Iris pigment epithelial cell (primary cell): ENCODE data around the gene NHLRC2.

Source experiments
- DNase-seq: peaks from one replicate; pipeline ENCODE4 v3.0.0-alpha.2; 2011; ENCODE audit warnings: low read depth

Gene NHLRC2

GRCh38 chr10:113865901-113866300 lies 11.4 kb downstream of the NHLRC2 start:
- no peak for DNase-seq

GRCh38 chr10:113866551-113867394 lies 12.3 kb downstream of the NHLRC2 start:
- no peak for DNase-seq

GRCh38 chr10:113867904-113868303 lies 13.4 kb downstream of the NHLRC2 start:
- DNase-seq, result no peak

- DNase-seq, result no peak
Measured at GRCh38 chr10:113869789-113870188, 15.3 kb downstream of the NHLRC2 start.

DNA sequence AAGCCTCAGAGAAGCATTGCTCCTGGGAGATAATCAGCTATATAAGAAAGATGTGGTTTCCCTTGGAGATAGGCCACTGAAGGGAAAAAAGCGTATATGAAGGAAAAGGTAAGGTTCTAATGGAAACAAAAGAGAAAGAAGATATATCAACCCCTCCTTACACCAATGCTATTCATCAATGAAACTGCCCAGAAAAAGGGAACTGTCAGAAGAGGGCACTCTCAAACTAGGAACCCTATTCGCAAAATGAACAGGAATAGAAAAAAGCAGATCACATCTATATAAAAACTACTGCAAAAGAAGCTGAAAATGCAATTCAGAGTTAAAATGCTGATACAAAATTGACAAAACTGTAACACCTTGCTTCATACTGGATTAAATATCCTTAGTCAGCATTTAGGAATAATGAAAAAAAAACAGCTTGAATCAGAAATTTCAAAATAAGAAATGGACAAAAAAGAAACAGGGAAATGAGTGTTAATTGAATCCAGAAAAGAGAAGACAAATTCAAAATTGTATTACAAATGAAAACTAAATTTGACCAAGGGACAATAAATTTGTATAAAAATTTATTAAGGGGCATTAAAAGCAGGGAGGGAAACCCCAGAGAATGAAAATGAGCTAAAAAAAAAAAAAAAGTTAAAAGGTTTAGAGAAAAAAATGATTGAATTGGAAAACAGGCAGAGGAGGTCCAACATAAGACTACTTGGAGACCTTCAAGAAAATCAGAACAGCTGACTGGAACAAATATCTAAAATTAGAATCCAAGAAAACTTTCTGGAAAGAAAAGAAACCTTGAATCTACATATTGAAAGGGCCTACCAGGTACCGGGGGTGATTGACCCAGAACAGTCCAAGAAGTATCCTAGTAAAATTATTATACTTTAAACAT lies 17.9 kb downstream of the NHLRC2 start:
- DNase-seq, result no peak

DNA sequence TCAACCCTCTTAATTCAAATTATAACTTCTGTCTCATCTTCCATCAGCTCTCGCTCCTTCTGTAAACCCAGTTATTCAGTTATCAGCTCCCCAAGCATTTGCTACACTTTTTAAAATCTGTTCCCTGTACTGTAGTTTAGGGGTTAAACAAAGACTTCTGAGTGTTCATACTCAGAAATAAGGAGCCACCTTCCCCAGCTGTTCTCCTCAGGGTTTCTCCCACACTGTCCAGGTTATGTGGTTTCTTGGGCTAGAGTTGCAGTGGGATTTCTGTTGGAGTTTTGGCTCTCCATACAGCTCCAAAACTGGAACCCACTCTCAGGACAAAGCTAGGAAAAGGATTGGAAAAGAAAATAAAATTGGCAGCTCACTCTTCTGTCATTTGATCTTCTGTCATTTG lies 20.8 kb downstream of the NHLRC2 start:
- no peak for DNase-seq

DNA sequence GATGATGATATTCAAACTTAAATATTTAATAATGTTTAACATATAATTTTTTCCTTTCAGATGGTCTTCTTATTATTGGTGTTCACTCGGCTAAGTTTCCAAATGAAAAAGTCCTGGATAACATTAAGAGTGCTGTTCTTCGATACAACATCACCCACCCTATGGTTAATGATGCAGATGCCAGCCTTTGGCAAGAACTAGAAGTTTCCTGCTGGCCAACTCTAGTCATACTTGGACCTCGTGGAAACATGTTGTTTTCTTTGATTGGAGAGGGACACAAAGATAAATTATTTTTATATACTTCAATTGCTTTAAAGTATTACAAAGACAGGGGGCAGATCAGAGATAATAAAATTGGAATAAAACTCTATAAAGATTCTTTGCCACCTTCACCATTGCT lies 22.0 kb downstream of the NHLRC2 start:
- DNase-seq, result no peak

GRCh38 chr10:113879691-113880090 lies 25.2 kb downstream of the NHLRC2 start:
- no peak for DNase-seq

- peak; percentile 73 for DNase-seq
Measured at GRCh38 chr10:113880236-113880635, 25.8 kb downstream of the NHLRC2 start.

DNA sequence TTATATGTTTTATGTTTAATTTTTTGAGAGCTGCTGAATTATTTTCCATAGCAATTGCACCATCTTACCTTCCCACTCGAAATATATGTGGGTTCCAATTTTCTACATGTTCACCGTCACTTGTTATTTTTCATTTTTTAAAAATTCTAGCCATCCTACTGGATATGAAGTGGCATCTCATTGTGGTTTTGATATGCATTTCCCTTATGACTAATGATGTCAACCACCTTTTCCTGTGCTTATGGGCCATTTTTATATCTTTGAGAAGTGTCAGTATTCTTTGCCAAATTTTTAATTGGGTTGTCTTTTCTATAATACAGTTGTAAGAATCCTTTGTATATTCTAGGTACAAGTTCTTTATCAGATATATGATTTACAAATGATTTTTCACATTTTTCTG lies 27.8 kb downstream of the NHLRC2 start:
- DNase-seq, result no peak

DNA sequence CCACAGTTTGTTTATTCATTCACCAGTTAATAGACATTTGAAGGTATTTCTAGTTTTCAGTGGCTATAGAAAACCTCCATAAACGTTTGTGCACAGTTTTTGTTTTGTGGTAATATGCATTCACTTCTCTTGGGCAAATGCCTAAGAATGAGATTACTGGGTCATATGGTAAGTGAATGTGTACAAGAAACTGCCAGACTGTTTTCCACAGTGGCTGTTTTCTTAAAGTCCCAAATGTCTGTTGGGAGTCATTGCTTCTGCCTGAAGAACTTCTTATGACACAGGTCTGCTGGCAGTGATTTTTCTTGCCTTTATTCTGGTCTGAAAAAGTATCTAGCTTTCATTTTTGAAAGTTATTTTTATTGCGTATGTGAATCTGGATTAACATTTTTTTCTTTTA lies 35.5 kb downstream of the NHLRC2 start:
- no peak for DNase-seq

DNA sequence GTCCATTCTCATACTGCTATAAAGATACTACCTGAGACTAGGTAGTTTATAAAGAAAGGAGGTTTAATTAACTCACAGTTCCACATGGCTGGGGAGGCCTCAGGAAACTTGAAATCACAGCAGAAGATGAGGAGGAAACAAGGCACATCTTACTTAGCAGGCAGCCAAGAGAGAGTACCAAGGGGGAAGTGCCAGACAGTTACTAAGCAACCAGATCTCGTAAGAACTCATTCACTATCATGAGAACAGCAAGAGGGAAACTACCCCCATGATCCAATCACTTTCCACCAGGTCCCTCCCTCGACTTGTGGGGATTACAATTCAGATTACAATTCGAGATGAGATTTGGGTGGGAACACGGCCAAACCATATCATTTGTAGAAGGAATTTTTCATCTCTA lies 36.3 kb downstream of the NHLRC2 start:
- no peak for DNase-seq

DNA sequence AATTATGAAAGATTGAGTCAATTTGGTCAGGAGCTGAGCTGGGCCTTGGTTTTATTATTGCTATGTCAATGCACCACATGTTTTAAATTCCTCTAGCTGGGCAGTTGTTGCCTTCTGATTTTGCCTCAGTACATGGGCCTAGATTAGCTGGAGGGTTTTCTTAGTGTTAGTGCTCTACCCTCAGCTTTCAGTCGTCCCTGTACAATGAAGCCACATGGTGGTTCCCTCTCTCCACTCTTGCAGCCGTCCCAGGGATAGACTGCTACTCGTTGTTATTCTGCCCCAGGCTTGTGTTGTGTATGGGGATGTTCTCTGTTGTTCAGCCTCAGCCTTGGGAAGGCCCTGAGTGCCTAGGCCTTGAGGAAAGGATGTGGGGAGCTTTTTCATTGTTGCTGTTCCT lies 37.0 kb downstream of the NHLRC2 start:
- DNase-seq, result no peak

GRCh38 chr10:113893570-113893969 lies 39.1 kb downstream of the NHLRC2 start:
- no peak for DNase-seq

GRCh38 chr10:113894581-113894980 lies 40.1 kb downstream of the NHLRC2 start:
- DNase-seq, result no peak

- peak; percentile 69 for DNase-seq
Measured at GRCh38 chr10:113895018-113895417, 40.6 kb downstream of the NHLRC2 start.

DNA sequence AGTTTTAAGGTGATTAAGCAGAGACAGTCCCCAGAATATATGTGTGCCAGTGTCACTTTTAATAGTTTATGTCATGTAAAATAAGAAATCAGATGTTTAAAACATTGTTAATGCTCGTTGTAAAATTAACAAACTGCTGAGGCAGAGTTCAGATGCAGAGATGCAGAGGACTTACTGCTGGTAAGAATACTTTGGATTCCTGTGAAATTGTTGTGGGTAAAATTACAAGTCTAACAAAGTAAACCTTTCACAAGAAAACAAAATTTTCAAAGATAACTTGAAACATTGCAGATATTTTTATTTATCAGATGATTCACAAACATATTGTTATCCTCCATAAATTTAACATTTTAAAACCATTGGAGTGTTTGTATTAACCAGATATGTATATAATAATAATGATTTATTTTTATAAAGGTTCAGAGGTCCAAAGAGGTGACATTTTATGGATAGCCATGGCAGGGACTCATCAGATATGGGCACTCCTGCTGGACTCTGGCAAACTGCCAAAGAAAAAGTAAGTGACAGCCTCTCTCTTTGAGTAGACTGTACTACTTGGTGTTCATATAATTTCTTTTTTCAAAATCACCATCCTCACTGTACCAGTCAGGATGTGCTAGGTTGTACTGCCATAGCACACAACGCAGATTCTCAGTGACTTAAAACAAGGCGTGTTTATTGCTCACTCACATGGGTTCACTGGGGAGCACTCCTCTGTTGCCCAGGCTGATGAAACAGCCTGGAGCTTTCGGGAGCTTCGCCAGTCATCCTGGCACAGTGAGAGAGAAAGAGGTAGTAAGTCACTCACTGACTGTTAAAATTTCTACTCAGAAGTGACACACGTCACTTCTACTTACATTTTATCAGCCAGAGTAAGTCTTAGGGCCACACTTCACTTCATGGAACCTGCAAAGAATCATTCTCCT lies 43.5 kb downstream of the NHLRC2 start:
- DNase-seq, result peak; percentile 36

DNA sequence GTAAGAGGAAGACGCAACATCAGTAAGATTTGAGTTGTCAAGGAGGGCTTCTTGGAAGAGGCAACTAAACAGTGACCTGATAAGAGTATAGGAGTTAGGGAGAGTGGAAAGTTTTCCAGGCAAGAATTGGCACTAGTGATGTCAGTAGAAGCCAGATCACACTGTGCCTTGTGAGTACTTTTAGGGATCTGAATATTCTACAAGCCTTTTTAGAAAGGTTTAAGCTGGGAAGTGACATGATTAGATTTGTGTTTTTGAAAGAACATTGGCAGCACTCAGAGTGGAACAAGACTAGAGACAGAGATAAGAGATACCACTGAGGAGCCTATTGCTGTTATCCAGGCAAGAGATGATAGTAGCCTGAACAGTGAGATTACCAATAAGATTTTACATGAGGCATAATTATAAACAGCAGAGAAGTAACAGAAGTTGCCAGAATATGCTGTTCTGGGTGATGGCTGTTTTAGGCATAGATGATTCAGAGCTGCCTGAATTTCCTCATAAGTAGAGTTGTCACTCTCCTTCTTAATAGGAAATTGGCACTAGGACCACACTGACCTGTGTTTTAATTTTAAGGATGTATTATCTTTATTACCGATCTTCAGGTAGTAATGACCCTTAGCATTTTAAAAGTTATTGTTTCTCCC lies 45.6 kb downstream of the NHLRC2 start:
- peak; percentile 14 for DNase-seq

- no peak for DNase-seq
Measured at GRCh38 chr10:113905756-113906155, 51.3 kb downstream of the NHLRC2 start.

GRCh38 chr10:113907166-113907565 lies 52.7 kb downstream of the NHLRC2 start:
- DNase-seq, result peak; percentile 88

- no peak for DNase-seq
Measured at GRCh38 chr10:113908236-113908635, 53.8 kb downstream of the NHLRC2 start.

DNA sequence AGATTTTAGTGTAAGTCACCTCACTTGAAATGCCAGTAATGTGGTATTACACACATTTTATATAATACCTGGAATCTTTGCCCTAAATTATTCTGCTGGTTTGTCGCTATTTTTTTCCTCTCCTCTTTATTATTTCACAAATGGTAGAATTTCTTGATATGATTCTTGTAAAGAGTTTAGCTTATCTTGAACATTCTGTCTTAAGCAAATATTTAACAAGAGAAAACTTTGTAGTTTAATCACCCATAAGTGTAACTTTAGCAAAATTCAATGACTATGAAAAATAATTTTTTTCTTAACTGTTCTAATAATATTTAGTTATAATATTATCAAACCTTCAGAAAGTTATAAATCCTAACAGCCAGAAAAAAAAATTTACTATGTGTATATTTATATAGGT lies 56.7 kb downstream of the NHLRC2 start:
- no peak for DNase-seq
